Kidney glomerular epithelial cell (primary cell): ENCODE measurements around the gene FUT6.
"Not testable (repeated sequence)": the region's sequence is repeated elsewhere in the genome, so short reads cannot be mapped to it uniquely, and the experiment has no call there.

Experiments used
- DNase-seq: peaks from one replicate; lab custom pipeline; 2025; lab: John Stamatoyannopoulos, UW

Gene FUT6

GRCh38 chr19:5785423-5785822 lies 54.1 kb downstream of the FUT6 start:
- DNase-seq: no peak

DNA sequence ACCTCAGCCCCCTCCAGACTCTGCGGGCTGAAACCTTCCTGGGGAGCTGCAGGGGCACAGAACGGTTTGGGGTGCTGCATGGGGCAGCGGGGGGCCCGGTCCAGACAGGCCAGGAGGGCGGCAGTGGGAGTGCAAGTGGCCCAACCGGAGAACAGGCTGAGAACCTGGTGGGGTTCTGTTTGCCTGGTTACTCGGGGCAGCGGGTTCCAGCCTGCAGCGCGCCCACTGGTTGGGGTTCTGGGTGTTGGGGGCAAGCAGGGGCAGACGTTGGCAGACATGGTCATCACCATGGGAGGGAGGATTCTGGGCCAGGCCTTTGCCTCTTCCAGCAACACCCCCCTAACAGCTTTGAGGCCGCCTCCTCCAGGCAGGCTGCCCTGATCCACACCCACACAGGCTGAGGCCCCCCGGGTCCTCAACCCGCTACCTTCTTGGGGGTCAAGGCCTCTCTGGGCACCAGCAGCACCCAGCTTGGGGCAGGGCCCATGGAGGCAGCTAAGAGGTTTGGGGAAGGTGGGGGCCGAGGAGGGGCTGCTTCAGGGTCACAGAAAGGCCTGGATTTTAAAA lies 54.8 kb downstream of the FUT6 start, which contains the start of gene PRR22:
PRR22 (minus strand) TSS at position 166 of the 567 bp plus-strand sequence; CDS start at position 80, 86 bp downstream.
- no peak for DNase-seq

DNA sequence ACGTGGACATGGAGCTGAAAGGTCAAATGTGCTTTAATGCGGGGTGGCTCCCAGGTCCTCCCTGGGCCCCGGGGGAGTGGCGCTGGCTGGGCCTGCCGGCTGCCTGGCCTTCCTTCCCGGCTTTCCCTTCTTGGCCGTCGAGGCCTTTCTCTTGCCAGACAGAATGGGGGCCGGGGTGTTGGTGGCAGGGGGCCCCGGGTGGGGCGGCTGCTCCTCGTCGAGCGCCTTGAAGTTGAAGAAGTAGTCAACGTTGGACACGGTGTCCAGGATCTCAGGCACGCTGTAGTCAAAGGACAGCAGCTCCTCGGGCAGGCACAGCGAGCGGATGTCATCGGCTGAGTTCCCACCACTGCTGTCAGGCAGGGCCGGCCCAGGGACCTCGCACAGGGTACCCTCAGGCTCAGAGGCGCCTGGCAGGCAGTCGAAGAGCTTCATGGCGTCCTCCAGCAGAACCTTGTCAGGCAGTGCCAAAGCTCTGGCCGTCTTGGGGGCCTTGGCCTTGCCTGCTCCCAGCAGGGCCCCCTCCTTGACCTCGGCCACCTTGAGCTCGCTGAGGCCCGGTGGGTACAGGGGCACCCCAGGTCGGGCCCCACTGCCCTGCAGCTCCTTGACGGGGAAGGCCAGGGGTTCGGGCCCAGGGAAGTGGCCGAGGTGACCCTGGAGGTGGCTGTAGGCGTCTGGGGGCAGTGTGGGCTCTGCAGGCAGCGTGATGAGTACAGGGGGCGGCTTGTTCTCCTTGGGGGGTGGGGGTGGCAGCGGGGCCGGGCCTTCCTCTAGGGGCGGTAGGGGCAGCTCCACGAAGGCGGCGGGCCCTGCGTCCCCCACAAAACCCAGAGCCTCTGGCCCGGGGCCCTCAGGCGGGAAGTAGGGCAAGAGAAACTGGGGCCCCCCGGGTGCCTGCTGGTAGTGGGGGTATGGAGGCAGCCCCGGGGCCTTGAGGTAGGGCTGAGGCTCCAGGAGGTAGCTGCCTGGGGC lies 56.3 kb downstream of the FUT6 start:
- DNase-seq: no peak

- DNase-seq: no peak
These were observed 57.2 kb downstream of the FUT6 start for GRCh38 chr19:5782322-5782721.

GRCh38 chr19:5780916-5781315 lies 58.6 kb downstream of the FUT6 start:
- not testable (repeated sequence) for DNase-seq
